ENCODE measurements around the gene PPIG. TPM values are rescaled to one million over a fixed set of nuclear protein-coding genes. Genes with fewer than 3 reads are reported as not detected.

Gene PPIG
- total and polyA plus RNA-seq, 2 of the 4 experiments (the other 2 are of a cell fraction) = 10.4 to 16.7 TPM

- H4K20me1 ChIP-seq (ENCODE audit: insufficient read depth, low read length) = no peaks in the 10 kb centered on the region
- H4K8ac ChIP-seq (ENCODE audit: low read depth in 2 of 2, low read length in 2 of 2) = no peak overlapping the region
- no peaks in the 10 kb centered on the region for H3K9me3 ChIP-seq (ENCODE audit: control insufficient read depth, insufficient read depth, low read length)
- H3K4ac ChIP-seq (ENCODE audit: low read depth, low read length) = no peak overlapping the region
- intact Hi-C loops (cut with micrococcal nuclease) = no loop called here
- H3K9me1 ChIP-seq (ENCODE audit: insufficient read depth, low read length) = no peaks in the 10 kb centered on the region
- H2BK15ac ChIP-seq (ENCODE audit: low read depth, low read length) = no peak overlapping the region
- no peak overlapping the region for H3K18ac ChIP-seq (ENCODE audit: low read depth, low read length)
- H4K5ac ChIP-seq (ENCODE audit: low read depth, low read length) = no peak overlapping the region
- no peak overlapping the region for H3K23ac ChIP-seq (ENCODE audit: low read depth, low read length)
- no peak overlapping the region for H3K4me2 ChIP-seq (ENCODE audit: low read depth, low read length)
- in situ Hi-C loops (cut with MboI; ENCODE audit: low sequenced_read_pairs) = no loop called here
- BruUV-seq (replicated peaks) = no TSS peak
- H2AK9ac ChIP-seq (replicated peaks; ENCODE audit: low read depth, low read length, poor library complexity) = no peak overlapping the region
- no peak overlapping the region for H2BK120ac ChIP-seq (ENCODE audit: low read depth, low read length)
- TF ChIP-seq RCOR1 (IDR thresholded peaks at IDR 0.05; ENCODE audit: insufficient replicate concordance, low read length) (no peak), RFX5 (IDR thresholded peaks at IDR 0.05; ENCODE audit: low read depth, low read length) (no peak), FOS (IDR thresholded peaks at IDR 0.05; ENCODE audit: low read depth, low read length) (no peak), POLR2A (IDR thresholded peaks at IDR 0.05; ENCODE audit: low read depth, low read length) (no peak), CHD1 (IDR thresholded peaks at IDR 0.05; ENCODE audit: low read depth, low read length) (no peak), MAZ (IDR thresholded peaks at IDR 0.05; ENCODE audit: borderline replicate concordance, low read depth, low read length) (no peak), MXI1 (IDR thresholded peaks at IDR 0.05; ENCODE audit: borderline replicate concordance, low read depth, low read length) (no peak)
- ATAC-seq (ENCODE audit: low read depth) = no peak
- ChIA-PET CTCF (no interaction called here), POLR2A (ENCODE audit: unreplicated experiment) (no interaction called here)
- H2BK20ac ChIP-seq (ENCODE audit: low read depth, low read length) = no peak overlapping the region
- no peak for DNase-seq
- H3K27me3 ChIP-seq (ENCODE audit: control insufficient read depth, insufficient read depth, low read length) = peaks cover 4% of the 10 kb centered on the region; the same call in 1 of the 2 replicates
- H3K27ac ChIP-seq (ENCODE audit: insufficient read depth, low read length) = no peak overlapping the region
- H3K79me1 ChIP-seq (ENCODE audit: low read depth in 1 of 2, low read length in 2 of 2) = no peaks in the 10 kb centered on the region
- dilution Hi-C loops (cut with HindIII; ENCODE audit: low sequenced_read_pairs, unreplicated experiment) = no loop called here
- 100% methylated on average over 1 of the region's 4 CpGs; no CpG with 5 or more reads in 1 of the 2 experiments for WGBS, 2 experiments (ENCODE audit: extremely low coverage in 2 of 2, insufficient read length in 1 of 2)
- no peaks in the 10 kb centered on the region for H3K36me3 ChIP-seq (ENCODE audit: control insufficient read depth, insufficient read depth, low read length)
- H2BK5ac ChIP-seq (ENCODE audit: low read depth, low read length, poor library complexity, severe bottlenecking) = no peak overlapping the region
- H2AFZ ChIP-seq (replicated peaks; ENCODE audit: low read length, poor library complexity) = no peak overlapping the region
- H3K56ac ChIP-seq (ENCODE audit: extremely low read depth, insufficient read depth, low read length) = no peak overlapping the region
- H3K4me3 ChIP-seq (ENCODE audit: insufficient read depth, low read depth, low read length) = no peak overlapping the region
- H4K91ac ChIP-seq (ENCODE audit: insufficient read depth, low read depth, low read length) = no peak overlapping the region
- no peaks in the 10 kb centered on the region for H3K4me1 ChIP-seq (ENCODE audit: control insufficient read depth, insufficient read depth, low read length)
- no peak overlapping the region for H2AK5ac ChIP-seq (ENCODE audit: low read depth, low read length)
- H3K9ac ChIP-seq (ENCODE audit: low read depth, low read length) = no peak overlapping the region
- no peak overlapping the region for H3K14ac ChIP-seq (replicated peaks; ENCODE audit: low read depth, low read length)
Observed at GRCh38 chr2:169670937-169671336, 86.8 kb downstream of the PPIG start.
